CD4-positive, alpha-beta T cell treated with Interleukin-17A for 1 hour (primary cell): ENCODE results near the gene RTEL1.
"Not testable (repeated sequence)": the region's sequence is repeated elsewhere in the genome, so short reads cannot be mapped to it uniquely, and the experiment has no call there.

Experiments
- DNase-seq: peaks from one replicate; pipeline ENCODE4 v3.0.0-alpha.2; 2020

The RTEL1 gene

GRCh38 chr20:63701329-63702035, 43.4 kb downstream of the RTEL1 start:
- DNase-seq, result no peak

DNA sequence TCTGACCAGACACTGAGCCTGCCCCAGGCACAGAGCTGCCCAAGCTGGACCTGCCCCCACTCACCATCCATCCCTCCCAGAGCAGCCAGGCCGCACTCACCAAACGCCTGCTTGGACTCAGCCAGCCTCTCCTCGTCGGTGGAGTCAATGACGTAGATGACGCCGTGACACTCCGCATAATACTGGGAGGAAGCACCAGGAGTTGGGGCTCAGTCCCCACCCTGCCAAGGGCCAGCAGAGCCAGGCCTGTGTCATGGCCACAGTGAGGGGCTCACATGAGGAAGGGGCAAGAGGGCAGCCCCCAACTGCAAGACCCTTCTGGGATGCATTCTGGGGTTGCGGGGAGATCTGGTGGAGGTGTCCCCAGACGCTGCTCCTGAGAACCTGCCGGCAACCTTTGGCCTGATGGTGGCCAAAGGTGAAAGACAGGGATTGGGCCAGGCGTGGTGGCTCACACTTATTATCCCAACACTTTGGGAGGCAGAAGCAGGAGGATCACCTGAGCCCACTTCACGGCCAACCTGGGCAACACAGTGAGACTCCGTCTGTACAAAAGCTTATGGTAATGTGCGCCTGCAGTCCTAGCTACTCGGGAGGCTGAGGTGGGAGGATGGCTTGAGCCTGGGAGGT, 44.0 kb downstream of the RTEL1 start:
- DNase-seq, result no peak

DNA sequence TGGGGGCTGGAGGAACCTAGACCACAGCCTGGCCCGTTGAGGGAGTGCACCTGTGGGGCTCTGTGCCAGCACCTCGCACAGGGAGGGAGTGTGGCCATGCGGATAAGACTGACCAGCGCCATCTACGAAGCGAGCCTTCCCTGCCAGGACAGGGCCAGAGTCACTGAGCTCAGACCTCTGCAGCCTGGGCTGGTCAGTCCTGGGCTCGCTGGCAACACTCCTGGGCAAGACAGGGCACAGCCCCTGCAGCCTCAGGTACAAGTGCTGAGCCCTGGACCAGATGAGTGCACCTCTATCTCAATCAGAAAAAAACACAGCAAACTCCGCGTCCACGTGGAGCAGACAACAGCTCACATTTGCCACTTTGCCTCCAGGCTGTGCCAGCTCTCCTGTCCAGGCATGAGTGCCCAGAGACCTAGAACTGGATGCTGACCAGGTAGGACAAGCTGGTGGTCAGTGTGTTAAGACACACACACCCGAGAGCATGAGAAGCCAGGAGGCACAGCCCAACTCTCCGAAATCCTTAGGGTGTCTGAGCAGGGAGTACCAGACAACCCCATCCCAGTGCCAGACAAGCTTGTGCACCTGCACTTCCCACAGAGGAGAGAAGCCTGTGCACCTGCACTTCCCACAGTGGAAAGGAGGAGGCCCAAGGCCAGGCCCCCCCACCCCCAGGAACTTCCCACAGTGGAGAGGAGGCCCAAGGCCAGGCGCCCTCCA, 44.8 kb downstream of the RTEL1 start:
- no peak for DNase-seq

- DNase-seq, result no peak
Observed at GRCh38 chr20:63703471-63703975, 45.4 kb downstream of the RTEL1 start.

GRCh38 chr20:63703976-63704748, 46.0 kb downstream of the RTEL1 start:
- DNase-seq, result no peak

DNA sequence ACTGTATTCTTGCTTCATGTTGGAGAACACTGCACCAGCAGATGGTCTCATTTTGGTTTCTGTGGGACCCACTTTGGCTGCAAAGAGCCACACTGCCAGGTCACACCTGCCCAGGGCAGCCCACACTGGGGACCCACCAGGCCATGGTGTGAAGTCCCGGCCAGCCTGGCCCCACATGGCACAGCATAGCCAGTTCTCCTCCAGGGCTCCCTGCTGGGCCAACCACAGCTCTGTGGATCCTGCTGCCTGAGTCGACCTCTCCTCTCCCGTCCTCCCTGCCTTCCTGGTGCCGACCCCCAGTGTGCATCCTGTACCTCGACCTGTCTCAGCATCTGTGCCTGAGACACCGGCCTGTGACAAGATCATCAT, 46.6 kb downstream of the RTEL1 start:
- no peak for DNase-seq

GRCh38 chr20:63705232-63706026, 47.3 kb downstream of the RTEL1 start:
- no peak for DNase-seq

- DNase-seq, result no peak
Observed at GRCh38 chr20:63706027-63706695, 48.0 kb downstream of the RTEL1 start.

DNA sequence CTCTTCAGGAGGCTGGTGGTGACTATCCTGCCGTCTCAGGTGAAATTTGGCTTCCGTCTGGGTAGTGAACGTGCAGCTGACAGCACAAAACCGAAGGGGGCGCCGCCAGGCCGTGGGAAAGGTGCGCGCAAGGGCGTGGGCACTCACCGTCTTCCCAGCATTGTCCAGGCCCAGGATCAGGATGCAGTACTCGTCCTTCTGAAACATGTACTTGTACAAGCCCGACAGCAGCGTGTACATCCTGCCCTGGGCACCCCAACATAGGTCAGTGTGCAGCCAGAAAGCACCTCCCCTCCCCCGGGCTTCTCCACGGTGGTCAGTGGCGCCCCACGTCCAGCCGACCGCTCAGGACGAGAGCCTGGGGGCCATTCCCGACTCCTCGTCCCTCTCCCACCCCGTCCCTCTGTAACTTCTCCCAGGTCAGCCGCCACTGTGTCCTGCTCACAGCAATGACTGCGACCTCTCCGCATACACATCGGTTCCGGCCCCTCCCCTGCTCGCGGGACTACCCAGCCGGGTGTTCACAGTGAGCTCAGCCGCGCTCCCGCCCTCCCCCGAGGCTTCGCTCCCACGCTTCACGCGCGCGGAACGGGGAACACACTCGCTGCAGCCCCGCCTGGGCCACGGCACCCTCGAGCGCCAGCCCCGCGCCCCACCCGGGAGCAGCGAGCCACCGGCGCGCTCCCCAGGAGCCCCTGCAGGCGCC, 48.9 kb downstream of the RTEL1 start:
- peak; percentile 65 for DNase-seq

- DNase-seq, result peak; percentile 89
Observed at GRCh38 chr20:63707558-63708300, 49.6 kb downstream of the RTEL1 start, which contains the start of the genes ARFRP1 and ZGPAT. ARFRP1 (minus strand) TSS chr20:63707976; CDS start chr20:63707091, 885 bp downstream. ZGPAT (plus strand) TSS chr20:63708039; CDS start chr20:63708581, 542 bp downstream.

GRCh38 chr20:63708301-63709148, 50.4 kb downstream of the RTEL1 start:
- no peak for DNase-seq

DNA sequence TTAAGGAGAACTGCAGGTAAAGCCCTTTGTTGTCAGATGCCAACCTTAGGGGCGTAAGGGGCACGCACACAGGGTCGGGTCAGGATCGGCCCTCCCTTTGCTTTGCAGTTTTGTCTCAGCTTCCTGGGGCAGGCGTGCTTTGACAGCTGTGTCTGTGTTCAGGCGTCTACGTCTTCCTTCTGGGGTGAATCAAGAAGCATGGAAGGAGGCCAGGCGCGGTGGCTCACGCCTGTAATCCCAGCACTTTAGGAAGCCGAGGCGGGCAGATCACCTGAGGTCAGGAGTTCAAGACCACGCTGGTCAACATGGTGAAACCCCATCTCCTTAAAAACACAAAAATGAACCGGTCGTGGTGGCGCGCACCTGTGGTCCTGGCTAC, 51.0 kb downstream of the RTEL1 start:
- no peak for DNase-seq

- DNase-seq, result no peak
Observed at GRCh38 chr20:63711085-63711645, 53.1 kb downstream of the RTEL1 start.

DNA sequence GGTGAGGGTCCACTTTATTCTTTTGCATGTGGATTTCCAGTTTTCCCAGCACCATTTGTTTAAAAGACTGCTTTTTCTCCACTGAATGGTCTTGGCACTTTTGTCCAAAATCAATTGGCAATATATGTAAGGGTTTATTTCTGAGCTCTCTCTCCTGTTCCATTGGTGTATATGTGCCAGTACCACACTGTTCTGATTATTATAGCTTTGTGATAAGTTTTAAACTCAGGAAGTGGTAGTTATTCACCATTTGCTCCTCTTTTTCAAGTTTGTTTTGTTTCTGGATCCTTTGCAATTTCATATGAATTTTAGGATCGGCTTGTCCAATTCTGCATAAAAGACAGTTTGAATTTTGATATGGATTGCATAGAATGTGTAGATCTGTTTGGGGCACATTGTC, 54.1 kb downstream of the RTEL1 start:
- no peak for DNase-seq

DNA sequence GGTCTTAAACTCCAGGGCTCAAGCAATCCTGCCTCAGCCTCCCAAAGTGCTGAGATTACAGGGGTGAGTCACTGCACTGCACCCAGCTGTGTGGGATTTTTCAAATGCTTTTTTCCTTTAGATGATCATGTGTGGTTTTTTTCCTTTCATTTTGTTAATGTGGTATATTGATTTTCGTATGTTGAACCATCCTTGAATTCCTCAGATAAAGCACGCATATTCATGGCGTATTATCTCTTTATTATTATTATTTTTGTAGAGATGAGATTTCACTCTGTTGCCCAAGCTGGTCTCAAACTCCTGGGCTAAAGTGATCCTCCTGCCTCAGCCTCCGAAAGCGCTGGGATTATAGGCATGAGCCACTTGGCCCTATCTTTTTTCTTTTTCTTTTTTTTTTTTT, 56.7 kb downstream of the RTEL1 start:
- DNase-seq, result no peak

DNA sequence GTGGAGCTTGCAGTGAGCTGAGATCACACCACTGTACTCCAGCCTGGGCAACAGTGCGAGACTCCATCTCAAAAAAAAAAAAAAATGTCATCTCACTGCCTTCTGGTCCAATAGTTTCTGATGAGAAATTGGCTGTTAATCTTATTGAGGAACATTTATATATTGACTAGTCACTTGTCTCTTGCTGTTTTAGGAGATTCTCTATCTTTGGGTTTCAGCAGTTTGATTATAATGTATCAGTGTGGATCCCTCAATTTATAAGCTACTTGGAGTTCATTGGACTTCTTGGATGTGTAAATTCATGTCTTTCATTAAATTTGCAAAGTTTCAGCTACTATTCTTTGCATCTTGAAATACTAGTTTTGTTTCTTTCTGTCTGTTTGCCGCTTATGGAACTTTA, 60.9 kb downstream of the RTEL1 start:
- no peak for DNase-seq

DNA sequence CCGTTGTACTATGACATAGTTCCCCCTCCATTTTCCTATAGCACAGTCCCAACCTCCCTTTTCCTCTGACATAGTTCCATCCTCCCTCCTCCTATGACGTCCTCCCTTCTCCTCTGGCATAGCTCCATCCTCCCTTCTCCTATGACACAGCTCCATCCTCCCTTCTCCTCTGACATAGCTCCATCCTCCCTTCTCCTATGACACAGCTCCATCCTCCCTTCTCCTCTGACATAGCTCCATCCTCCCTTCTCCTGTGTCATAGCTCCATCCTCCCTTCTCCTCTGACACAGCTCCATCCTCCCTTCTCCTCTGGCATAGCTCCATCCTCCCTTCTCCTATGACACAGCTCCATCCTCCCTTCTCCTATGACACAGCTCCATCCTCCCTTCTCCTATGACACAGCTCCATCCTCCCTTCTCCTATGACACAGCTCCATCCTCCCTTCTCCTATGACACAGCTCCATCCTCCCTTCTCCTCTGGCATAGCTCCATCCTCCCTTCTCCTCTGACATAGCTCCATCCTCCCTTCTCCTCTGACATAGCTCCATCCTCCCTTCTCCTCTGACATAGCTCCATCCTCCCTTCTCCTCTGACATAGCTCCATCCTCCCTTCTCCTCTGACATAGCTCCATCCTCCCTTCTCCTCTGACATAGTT, 65.0 kb downstream of the RTEL1 start:
- not testable (repeated sequence) for DNase-seq

DNA sequence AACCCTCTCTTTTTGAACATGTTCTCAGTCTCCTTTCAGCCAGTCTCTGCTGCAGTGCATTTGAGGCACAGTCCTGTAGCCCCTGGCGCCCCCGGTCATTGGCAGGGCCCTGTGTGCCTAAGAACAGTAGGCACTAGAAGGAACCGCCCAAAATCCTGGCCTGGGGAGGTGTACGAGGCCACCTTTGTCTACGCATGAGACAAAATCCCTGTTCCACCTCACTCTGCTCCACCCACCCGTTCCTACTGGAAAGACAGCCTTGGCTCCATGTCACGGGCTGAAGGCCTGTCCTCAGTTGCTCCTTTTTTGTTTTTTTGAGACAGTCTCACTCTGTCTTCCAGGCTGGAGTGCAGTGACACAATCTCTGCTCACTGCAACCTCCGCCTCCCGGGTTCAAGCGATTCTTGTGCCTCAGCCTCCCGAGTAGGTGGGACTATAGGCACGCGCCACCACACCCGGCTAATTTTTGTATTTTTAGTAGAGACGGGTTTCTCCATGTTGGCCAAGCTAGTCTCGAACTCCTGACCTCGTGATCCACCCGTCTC, 72.1 kb downstream of the RTEL1 start:
- not testable (repeated sequence) for DNase-seq
